Measurements from ENCODE around the gene DHX34. TPM values are rescaled to one million over a fixed set of nuclear protein-coding genes. Genes with fewer than 3 reads are reported as not detected.
A peak's percentile ranks its signal among the peaks of the same experiment; 100 is the strongest.

The DHX34 gene
- total RNA-seq, 2 donors from 2014 or later, result 5.1 to 8.2 TPM

GRCh38 chr19:47389150-47389556 is 40.0 kb downstream of the DHX34 start:
- Histone ChIP-seq H3K27me3 (no peaks in the 10 kb centered on the region), H3K4me3 (no peak overlapping the region), H3K9me3 (no peaks in the 10 kb centered on the region), H3K4me1 (no peaks in the 10 kb centered on the region), H3K36me3 (no peaks in the 10 kb centered on the region), H3K27ac (no peak overlapping the region)
- TF ChIP-seq CTCF (IDR thresholded peaks at IDR 0.05), result no peak
- peak; percentile 71 for DNase-seq (ENCODE audit: low spot score)

GRCh38 chr19:47390533-47391488 is 41.7 kb downstream of the DHX34 start:
- Histone ChIP-seq H3K9me3 (no peaks in the 10 kb centered on the region), H3K27me3 (no peaks in the 10 kb centered on the region), H3K36me3 (no peaks in the 10 kb centered on the region), H3K4me1 (no peaks in the 10 kb centered on the region), H3K4me3 (no peak overlapping the region), H3K27ac (no peak overlapping the region)
- TF ChIP-seq CTCF (IDR thresholded peaks at IDR 0.05), result no peak
- DNase-seq (ENCODE audit: low spot score), result no peak

- Histone ChIP-seq H3K4me3 (no peak overlapping the region), H3K9me3 (no peaks in the 10 kb centered on the region), H3K36me3 (no peaks in the 10 kb centered on the region), H3K27ac (no peak overlapping the region), H3K4me1 (no peaks in the 10 kb centered on the region), H3K27me3 (no peaks in the 10 kb centered on the region)
- DNase-seq (ENCODE audit: low spot score), result peak; percentile 68
- peak; percentile 83 to 91 for TF ChIP-seq CTCF (IDR thresholded peaks at IDR 0.05)
These were observed 42.6 kb downstream of the DHX34 start for GRCh38 chr19:47391510-47392223.

- TF ChIP-seq CTCF (IDR thresholded peaks at IDR 0.05), result no peak
- no peaks in the 10 kb centered on the region for H3K4me1 ChIP-seq
- no peaks in the 10 kb centered on the region for H3K9me3 ChIP-seq
- H3K27me3 ChIP-seq, result no peaks in the 10 kb centered on the region
- no peak overlapping the region for H3K4me3 ChIP-seq
- DNase-seq (ENCODE audit: low spot score), result no peak
- H3K36me3 ChIP-seq, result no peaks in the 10 kb centered on the region
- no peak overlapping the region for H3K27ac ChIP-seq
These were observed 49.8 kb downstream of the DHX34 start for GRCh38 chr19:47398707-47399597.

GRCh38 chr19:47402504-47402903 is 53.4 kb downstream of the DHX34 start:
- TF ChIP-seq CTCF (IDR thresholded peaks at IDR 0.05), result no peak
- Histone ChIP-seq H3K4me1 (no peaks in the 10 kb centered on the region), H3K9me3 (no peaks in the 10 kb centered on the region), H3K4me3 (no peak overlapping the region), H3K27me3 (no peaks in the 10 kb centered on the region), H3K36me3 (no peaks in the 10 kb centered on the region), H3K27ac (no peak overlapping the region)
- no peak for DNase-seq (ENCODE audit: low spot score)

All from right atrium auricular region (tissue), 2 donors.